Measurements from ENCODE around the gene CDC42EP5. TPM values are rescaled to one million over a fixed set of nuclear protein-coding genes. Genes with fewer than 3 reads are reported as not detected.
"Not testable (repeated sequence)": the region's sequence is repeated elsewhere in the genome, so short reads cannot be mapped to it uniquely, and the experiment has no call there.

CDC42EP5 gene
- polyA plus RNA-seq, 1 experiment = 22.5 TPM

GRCh38 chr19:54502518-54503048 is 29.5 kb upstream of the CDC42EP5 start, which contains the start of gene LAIR2:
LAIR2 (plus strand) TSS chr19:54502831; CDS start chr19:54502919, 88 bp downstream.
- Histone ChIP-seq H3K4me3 (ENCODE audit: low read depth, low read length) (no peak within 1 kb of the TSS), H3K36me3 (ENCODE audit: control insufficient read depth, insufficient read depth, low read length) (no peaks in the 10 kb centered on the region), H3K27me3 (ENCODE audit: control insufficient read depth, insufficient read depth, low read length) (no peaks in the 10 kb centered on the region)
- no peak for DNase-seq (ENCODE audit: low read depth)
- TF ChIP-seq CTCF (IDR thresholded peaks at IDR 0.05; ENCODE audit: insufficient read depth, low read depth, low read length) = no peak
- POLR2A ChIA-PET = no interaction called here
- CTCF ChIA-PET = interaction anchor here (1.1 kb wide), 1 partner anchor 22 kb away, joined by 4 read pairs; no protein-coding TSS in a partner anchor

GRCh38 chr19:54498451-54498772 is 25.3 kb upstream of the CDC42EP5 start:
- POLR2A ChIA-PET; H3K27me3 ChIP-seq (ENCODE audit: control insufficient read depth, insufficient read depth, low read length); H3K4me3 ChIP-seq (ENCODE audit: low read depth, low read length); DNase-seq (ENCODE audit: low read depth); H3K36me3 ChIP-seq (ENCODE audit: control insufficient read depth, insufficient read depth, low read length); CTCF ChIA-PET: not testable (repeated sequence)

- H3K4me3 ChIP-seq (ENCODE audit: low read depth, low read length); CTCF ChIA-PET; DNase-seq (ENCODE audit: low read depth); POLR2A ChIA-PET; H3K27me3 ChIP-seq (ENCODE audit: control insufficient read depth, insufficient read depth, low read length); H3K36me3 ChIP-seq (ENCODE audit: control insufficient read depth, insufficient read depth, low read length): not testable (repeated sequence)
These were observed 24.8 kb upstream of the CDC42EP5 start for GRCh38 chr19:54497747-54498450.

GRCh38 chr19:54495284-54495683 is 22.2 kb upstream of the CDC42EP5 start:
- H3K4me3 ChIP-seq (ENCODE audit: low read depth, low read length); H3K27me3 ChIP-seq (ENCODE audit: control insufficient read depth, insufficient read depth, low read length); POLR2A ChIA-PET; H3K36me3 ChIP-seq (ENCODE audit: control insufficient read depth, insufficient read depth, low read length); DNase-seq (ENCODE audit: low read depth): not testable (repeated sequence)
- CTCF ChIA-PET = interaction anchor here (1.0 kb wide), 2 partner anchors 13 to 104 kb away, joined by 3 read pairs; no protein-coding TSS in a partner anchor

- Histone ChIP-seq H3K4me3 (ENCODE audit: low read depth, low read length) (no peak overlapping the region), H3K27me3 (ENCODE audit: control insufficient read depth, insufficient read depth, low read length) (no peaks in the 10 kb centered on the region), H3K36me3 (ENCODE audit: control insufficient read depth, insufficient read depth, low read length) (no peaks in the 10 kb centered on the region)
- DNase-seq (ENCODE audit: low read depth) = no peak
- CTCF ChIA-PET = no interaction called here
- POLR2A ChIA-PET = no interaction called here
- no peak for TF ChIP-seq CTCF (IDR thresholded peaks at IDR 0.05; ENCODE audit: insufficient read depth, low read depth, low read length)
These were observed 21.0 kb upstream of the CDC42EP5 start for GRCh38 chr19:54493967-54494585.

GRCh38 chr19:54493056-54493455 is 20.0 kb upstream of the CDC42EP5 start:
- POLR2A ChIA-PET; H3K27me3 ChIP-seq (ENCODE audit: control insufficient read depth, insufficient read depth, low read length); H3K4me3 ChIP-seq (ENCODE audit: low read depth, low read length); CTCF ChIA-PET; H3K36me3 ChIP-seq (ENCODE audit: control insufficient read depth, insufficient read depth, low read length); DNase-seq (ENCODE audit: low read depth): not testable (repeated sequence)

GRCh38 chr19:54492568-54492967 is 19.5 kb upstream of the CDC42EP5 start:
- DNase-seq (ENCODE audit: low read depth) = no peak
- no peak overlapping the region for H3K4me3 ChIP-seq (ENCODE audit: low read depth, low read length)
- H3K36me3 ChIP-seq (ENCODE audit: control insufficient read depth, insufficient read depth, low read length) = no peaks in the 10 kb centered on the region
- ChIA-PET CTCF (no interaction called here), POLR2A (interaction anchor here (0.6 kb wide), 1 partner anchor 168 kb away, joined by 3 read pairs; no protein-coding TSS in a partner anchor)
- H3K27me3 ChIP-seq (ENCODE audit: control insufficient read depth, insufficient read depth, low read length) = no peaks in the 10 kb centered on the region
- TF ChIP-seq CTCF (IDR thresholded peaks at IDR 0.05; ENCODE audit: insufficient read depth, low read depth, low read length) = no peak

Measured in BJ (cell line).